ENCODE results near the gene ABHD17C.
"Not testable (repeated sequence)": the region's sequence is repeated elsewhere in the genome, so short reads cannot be mapped to it uniquely, and the experiment has no call there.

The ABHD17C gene

GRCh38 chr15:80695099-80695910, at the start of gene ABHD17C:
TSS of gene ABHD17C (plus strand) at chr15:80695310. CDS start at chr15:80695430, 120 bp downstream.
- peak; percentile 28 to 43 for DNase-seq

- no peak for DNase-seq
Observed at GRCh38 chr15:80645494-80646065, 49.5 kb upstream of the ABHD17C start.

- DNase-seq, result not testable (repeated sequence)
Observed at GRCh38 chr15:80647424-80647823, 47.7 kb upstream of the ABHD17C start.

GRCh38 chr15:80654299-80654698, 40.8 kb upstream of the ABHD17C start:
- no peak for DNase-seq

GRCh38 chr15:80659375-80659774, 35.7 kb upstream of the ABHD17C start:
- DNase-seq, result no peak

- DNase-seq, result no peak
Observed at GRCh38 chr15:80660119-80660518, 35.0 kb upstream of the ABHD17C start.

- no peak for DNase-seq
Observed at GRCh38 chr15:80662129-80662528, 33.0 kb upstream of the ABHD17C start.

GRCh38 chr15:80662757-80663553, 32.2 kb upstream of the ABHD17C start:
- DNase-seq, result no peak

- no peak for DNase-seq
Observed at GRCh38 chr15:80665151-80665550, 30.0 kb upstream of the ABHD17C start.

GRCh38 chr15:80667936-80668335, 27.2 kb upstream of the ABHD17C start:
- no peak for DNase-seq

- DNase-seq, result no peak
Observed at GRCh38 chr15:80668546-80669236, 26.4 kb upstream of the ABHD17C start.

- DNase-seq, result no peak
Observed at GRCh38 chr15:80669663-80670273, 25.3 kb upstream of the ABHD17C start.

GRCh38 chr15:80673561-80674244, 21.4 kb upstream of the ABHD17C start:
- DNase-seq, result no peak

- DNase-seq, result no peak
Observed at GRCh38 chr15:80674245-80674614, 20.9 kb upstream of the ABHD17C start.

- no peak for DNase-seq
Observed at GRCh38 chr15:80677041-80677440, 18.1 kb upstream of the ABHD17C start.

GRCh38 chr15:80679167-80679803, 15.8 kb upstream of the ABHD17C start:
- no peak for DNase-seq

- no peak for DNase-seq
Observed at GRCh38 chr15:80679804-80680175, 15.3 kb upstream of the ABHD17C start.

GRCh38 chr15:80682201-80682600, 12.9 kb upstream of the ABHD17C start:
- no peak for DNase-seq

GRCh38 chr15:80684697-80685096, 10.4 kb upstream of the ABHD17C start:
- no peak for DNase-seq

GRCh38 chr15:80685628-80686027, 9.5 kb upstream of the ABHD17C start:
- no peak for DNase-seq

GRCh38 chr15:80689294-80689693, 5.8 kb upstream of the ABHD17C start:
- DNase-seq, result no peak

GRCh38 chr15:80689716-80690115, 5.4 kb upstream of the ABHD17C start:
- DNase-seq, result no peak
